Activated CD4-positive, alpha-beta T cell treated with anti-CD3 and anti-CD28 coated beads, Interleukin-2, Interleukin-6, amounts not matched to agents 100 ng/mL and 50 ng/mL, durations not matched to agents 16 hours and 8 hours (primary cell): ENCODE data around the gene BICD1.

Experiments
- DNase-seq: peaks from one replicate; pipeline ENCODE4 v3.0.0-alpha.2; 2020

The BICD1 gene

GRCh38 chr12:32285489-32285888 is 178.8 kb downstream of the BICD1 start:
- no peak for DNase-seq

GRCh38 chr12:32290411-32290810 is 183.8 kb downstream of the BICD1 start:
- no peak for DNase-seq

GRCh38 chr12:32292151-32292550 is 185.5 kb downstream of the BICD1 start:
- no peak for DNase-seq

GRCh38 chr12:32293808-32294419 is 187.3 kb downstream of the BICD1 start:
- no peak for DNase-seq

GRCh38 chr12:32296567-32296966 is 189.9 kb downstream of the BICD1 start:
- DNase-seq, result no peak

- no peak for DNase-seq
These were observed 192.3 kb downstream of the BICD1 start for GRCh38 chr12:32298917-32299316.

- DNase-seq, result no peak
These were observed 194.6 kb downstream of the BICD1 start for GRCh38 chr12:32301216-32301615.

GRCh38 chr12:32302218-32303173 is 195.8 kb downstream of the BICD1 start:
- no peak for DNase-seq

GRCh38 chr12:32303174-32303549 is 196.5 kb downstream of the BICD1 start:
- no peak for DNase-seq

- DNase-seq, result no peak
These were observed 198.5 kb downstream of the BICD1 start for GRCh38 chr12:32305163-32305562.

GRCh38 chr12:32307326-32307725 is 200.7 kb downstream of the BICD1 start:
- DNase-seq, result no peak

GRCh38 chr12:32309811-32310736 is 203.4 kb downstream of the BICD1 start:
- DNase-seq, result no peak

GRCh38 chr12:32312049-32312670 is 205.5 kb downstream of the BICD1 start:
- peak; percentile 41 for DNase-seq

- no peak for DNase-seq
These were observed 215.7 kb downstream of the BICD1 start for GRCh38 chr12:32322354-32322753.

GRCh38 chr12:32331133-32331532 is 224.5 kb downstream of the BICD1 start:
- no peak for DNase-seq

GRCh38 chr12:32332446-32332845 is 225.8 kb downstream of the BICD1 start:
- no peak for DNase-seq

- peak; percentile 59 for DNase-seq
These were observed 227.7 kb downstream of the BICD1 start for GRCh38 chr12:32334371-32334777.

GRCh38 chr12:32336261-32336660 is 229.6 kb downstream of the BICD1 start:
- DNase-seq, result no peak

GRCh38 chr12:32343496-32343895 is 236.8 kb downstream of the BICD1 start:
- DNase-seq, result no peak

GRCh38 chr12:32344047-32344446 is 237.4 kb downstream of the BICD1 start:
- DNase-seq, result no peak

- no peak for DNase-seq
These were observed 246.9 kb downstream of the BICD1 start for GRCh38 chr12:32353540-32353939.

- no peak for DNase-seq
These were observed 251.1 kb downstream of the BICD1 start for GRCh38 chr12:32357601-32358249.
